ENCODE measurements around the gene ZSCAN5A. TPM values are rescaled to one million over a fixed set of nuclear protein-coding genes. Genes with fewer than 3 reads are reported as not detected.

ZSCAN5A gene
- total and polyA plus RNA-seq, 9 of the 15 experiments (the other 6 are each of a cell fraction or from before 2014, with no cell fraction given), result 5.8 to 15.3 (median 11.8) TPM

- no peaks in the 10 kb centered on the region for H3K9me3 ChIP-seq (replicated peaks; ENCODE audit: control insufficient read depth, insufficient read depth, low read depth, low read length)
- H3K4me2 ChIP-seq (ENCODE audit: insufficient read depth, low read length), result no peak overlapping the region
- H3K4me3 ChIP-seq, result no peak overlapping the region
- DNase-seq (ENCODE audit: extremely low read depth in 1 of 4, low spot score in 3 of 4) (no peak), FAIRE-seq (no peak), ATAC-seq (no peak)
- POLR2A ChIA-PET, result interaction anchor here (0.9 to 1.6 kb wide), 3 partner anchors 11 to 18 kb away, joined by 3 to 10 read pairs (median 5); no protein-coding TSS in a partner anchor
- no peak for TF ChIP-seq TAL1 (IDR thresholded peaks at IDR 0.05)
- TF ChIP-seq NFIC (IDR thresholded peaks at IDR 0.05), result peak; percentile 32
- TF ChIP-seq LEF1 (IDR thresholded peaks at IDR 0.05), result no peak
- no peak for TF ChIP-seq CSDE1 (IDR thresholded peaks at IDR 0.05)
- no peak for TF ChIP-seq BDP1 (IDR thresholded peaks at IDR 0.05; ENCODE audit: insufficient read depth, insufficient read length)
- TF ChIP-seq ZKSCAN1 (IDR thresholded peaks at IDR 0.05; ENCODE audit: low read depth, low read length), result no peak
- no peak for TF ChIP-seq CBX5 (IDR thresholded peaks at IDR 0.05; ENCODE audit: borderline replicate concordance, low read depth)
- 0 out of 2 replicates have a peak, but pooled peaks have one; percentile 3 for TF ChIP-seq FOSL1 (tag; conservative IDR thresholded peaks at IDR 0.05)
- 87% methylated on average over 6 of the region's 6 CpGs for WGBS (ENCODE audit: insufficient coverage, low coverage, missing lambda C conversion rate)
- H3K4me1 ChIP-seq (replicated peaks in 1 of 2; ENCODE audit: control insufficient read depth in 2 of 2, insufficient read depth in 2 of 2, low read length in 2 of 2), result no peaks in the 10 kb centered on the region; a peak in 1 of 5 replicates
- no peak overlapping the region for H3K27ac ChIP-seq (ENCODE audit: extremely low read depth, low read depth, low read length)
- CTCF ChIA-PET (ENCODE audit: low intra/inter-chr PET ratio), result no interaction called here
- no peaks in the 10 kb centered on the region for H4K20me1 ChIP-seq (replicated peaks; ENCODE audit: control insufficient read depth, insufficient read depth, low read length)
- no peak overlapping the region for H2AFZ ChIP-seq (ENCODE audit: low read depth, low read length)
- H3K27me3 ChIP-seq (ENCODE audit: control insufficient read depth in 2 of 2, insufficient read depth in 2 of 2, low read length in 2 of 2), result no peaks in the 10 kb centered on the region
- in situ Hi-C loops (cut with MboI), result no loop called here
- intact Hi-C loops (cut with micrococcal nuclease), result no loop called here
- no TSS peak for BruUV-seq (replicated peaks)
- H3K9ac ChIP-seq (ENCODE audit: insufficient read depth in 1 of 2, low read depth in 2 of 2, low read length in 2 of 2), result no peak overlapping the region
- no peaks in the 10 kb centered on the region for H3K36me3 ChIP-seq (ENCODE audit: control insufficient read depth, insufficient read depth, low read length)
- H3K79me2 ChIP-seq (ENCODE audit: control insufficient read depth, insufficient read depth, low read length), result no peaks in the 10 kb centered on the region
- no peaks in the 10 kb centered on the region for H3K9me1 ChIP-seq (ENCODE audit: control insufficient read depth, insufficient read depth, low read length)
These were observed 43.5 kb downstream of the ZSCAN5A start for GRCh38 chr19:56271151-56271550.

- no peak for DNase-seq (ENCODE audit: extremely low read depth in 1 of 4, low spot score in 3 of 4)
- Histone ChIP-seq H3K36me3 (ENCODE audit: control insufficient read depth, insufficient read depth, low read length) (no peaks in the 10 kb centered on the region), H3K9me1 (ENCODE audit: control insufficient read depth, insufficient read depth, low read length) (no peaks in the 10 kb centered on the region), H3K4me2 (ENCODE audit: insufficient read depth, low read length) (no peak overlapping the region), H3K9ac (ENCODE audit: insufficient read depth in 1 of 2, low read depth in 2 of 2, low read length in 2 of 2) (no peak overlapping the region), H3K27ac (ENCODE audit: extremely low read depth, low read depth, low read length) (no peak overlapping the region), H3K9me3 (replicated peaks; ENCODE audit: control insufficient read depth, insufficient read depth, low read depth, low read length) (no peaks in the 10 kb centered on the region), H4K20me1 (replicated peaks; ENCODE audit: control insufficient read depth, insufficient read depth, low read length) (no peaks in the 10 kb centered on the region), H2AFZ (ENCODE audit: low read depth, low read length) (no peak overlapping the region), H3K4me3 (no peak overlapping the region), H3K4me1 (replicated peaks in 1 of 2; ENCODE audit: control insufficient read depth in 2 of 2, insufficient read depth in 2 of 2, low read length in 2 of 2) (no peaks in the 10 kb centered on the region; a peak in 1 of 5 replicates), H3K27me3 (ENCODE audit: control insufficient read depth in 2 of 2, insufficient read depth in 2 of 2, low read length in 2 of 2) (no peaks in the 10 kb centered on the region), H3K79me2 (ENCODE audit: control insufficient read depth, insufficient read depth, low read length) (no peaks in the 10 kb centered on the region)
- no peak for FAIRE-seq
- in situ Hi-C loops (cut with MboI), result no loop called here
- ATAC-seq, result no peak
- POLR2A ChIA-PET, result interaction anchor here (1.5 to 1.6 kb wide), 2 partner anchors 10 to 16 kb away, joined by 3 to 10 read pairs; no protein-coding TSS in a partner anchor
- CTCF ChIA-PET (ENCODE audit: low intra/inter-chr PET ratio), result no interaction called here
- 41% methylated on average over 3 of the region's 3 CpGs for WGBS (ENCODE audit: insufficient coverage, low coverage, missing lambda C conversion rate)
- intact Hi-C loops (cut with micrococcal nuclease), result no loop called here
- no TSS peak for BruUV-seq (replicated peaks)
- no peak for TF ChIP-seq TAF9B (IDR thresholded peaks at IDR 0.05; ENCODE audit: partially characterized antibody)
- no peak for TF ChIP-seq BHLHE40 (IDR thresholded peaks at IDR 0.05; ENCODE audit: low read length)
- no peak for TF ChIP-seq ZNF280B (CRISPR knock-in tag; IDR thresholded peaks at IDR 0.05)
- no peak for TF ChIP-seq ZNF511 (CRISPR knock-in tag; IDR thresholded peaks at IDR 0.05)
- no peak for TF ChIP-seq ZBTB2 (IDR thresholded peaks at IDR 0.05)
- TF ChIP-seq ZNF444 (CRISPR knock-in tag; IDR thresholded peaks at IDR 0.05), result no peak
These were observed 44.0 kb downstream of the ZSCAN5A start for GRCh38 chr19:56270676-56271075.

Data from K562 (cell line).